Skeletal muscle cell (primary cell): ENCODE measurements around the gene BRI3BP.

ENCODE experiments used
- DNase-seq: peaks from one replicate; pipeline ENCODE4 v3.0.0-alpha.2; 2010; ENCODE audit warnings: low read depth
- H3K4me3 ChIP-seq: 2 replicates; pipeline ENCODE4 v1.5.1; 2011; ENCODE audit warnings: low read depth, mild to moderate bottlenecking, control low read depth, low read length, moderate library complexity

The BRI3BP gene

GRCh38 chr12:124993626-124994436, at the start of gene BRI3BP:
TSS of gene BRI3BP (plus strand) at chr12:124993645. CDS start at chr12:124993791, 146 bp downstream.
- DNase-seq, result no peak
- H3K4me3 ChIP-seq, result peak within 1 kb of the TSS; percentile 61

- no peak overlapping the region for H3K4me3 ChIP-seq
- DNase-seq, result no peak
These were observed 47.0 kb upstream of the BRI3BP start for GRCh38 chr12:124946447-124946793.

GRCh38 chr12:124947013-124947412, 46.4 kb upstream of the BRI3BP start:
- DNase-seq, result no peak
- no peak overlapping the region for H3K4me3 ChIP-seq

- H3K4me3 ChIP-seq, result no peak overlapping the region
- DNase-seq, result no peak
These were observed 45.7 kb upstream of the BRI3BP start for GRCh38 chr12:124947561-124948398.

- no peak overlapping the region for H3K4me3 ChIP-seq
- no peak for DNase-seq
These were observed 44.4 kb upstream of the BRI3BP start for GRCh38 chr12:124949066-124949465.

- DNase-seq, result no peak
- no peak overlapping the region for H3K4me3 ChIP-seq
These were observed 43.4 kb upstream of the BRI3BP start for GRCh38 chr12:124949779-124950728.

GRCh38 chr12:124952295-124952694, 41.1 kb upstream of the BRI3BP start:
- no peak overlapping the region for H3K4me3 ChIP-seq
- no peak for DNase-seq

- DNase-seq, result no peak
- no peak overlapping the region for H3K4me3 ChIP-seq
These were observed 40.6 kb upstream of the BRI3BP start for GRCh38 chr12:124952801-124953200.

- DNase-seq, result no peak
- H3K4me3 ChIP-seq, result no peak overlapping the region
These were observed 39.6 kb upstream of the BRI3BP start for GRCh38 chr12:124953689-124954405.

GRCh38 chr12:124954771-124955170, 38.7 kb upstream of the BRI3BP start:
- no peak overlapping the region for H3K4me3 ChIP-seq
- DNase-seq, result no peak

GRCh38 chr12:124956571-124956970, 36.9 kb upstream of the BRI3BP start:
- no peak for DNase-seq
- H3K4me3 ChIP-seq, result no peak overlapping the region

- H3K4me3 ChIP-seq, result no peak overlapping the region
- no peak for DNase-seq
These were observed 32.4 kb upstream of the BRI3BP start for GRCh38 chr12:124961055-124961454.

- no peak overlapping the region for H3K4me3 ChIP-seq
- DNase-seq, result no peak
These were observed 30.2 kb upstream of the BRI3BP start for GRCh38 chr12:124963211-124963610.

GRCh38 chr12:124964251-124964650, 29.2 kb upstream of the BRI3BP start:
- no peak for DNase-seq
- H3K4me3 ChIP-seq, result no peak overlapping the region

- no peak overlapping the region for H3K4me3 ChIP-seq
- no peak for DNase-seq
These were observed 28.5 kb upstream of the BRI3BP start for GRCh38 chr12:124964836-124965462.

GRCh38 chr12:124967016-124967739, 26.3 kb upstream of the BRI3BP start:
- H3K4me3 ChIP-seq, result no peak overlapping the region
- no peak for DNase-seq

- no peak for DNase-seq
- H3K4me3 ChIP-seq, result no peak overlapping the region
These were observed 24.8 kb upstream of the BRI3BP start for GRCh38 chr12:124968656-124969055.
